Liver (tissue), 9 donors: Measurements from ENCODE around the gene SLC35F4. TPM values are rescaled to one million over a fixed set of nuclear protein-coding genes. Genes with fewer than 3 reads are reported as not detected.

Experiments used
- DNase-seq: peaks from one replicate; pipeline ENCODE4 v3.0.0-alpha.2; 2017; ENCODE audit warnings: low spot score
- H3K27ac ChIP-seq, 2 donors: one replicate each; pipeline ENCODE4 v1.7.0; 2013; ENCODE audit warnings: inconsistent platforms in 2 of 2, low read length in 2 of 2, control low read depth in 1 of 2, low read depth in 1 of 2, mild to moderate bottlenecking in 1 of 2
- H3K27me3 ChIP-seq, 4 donors: one replicate each; pipeline versions ENCODE4 v1.6.1 to v1.7.0; 2013; ENCODE audit warnings: low read length in 3 of 4, inconsistent platforms in 1 of 4, mild to moderate bottlenecking in 1 of 4, moderate library complexity in 1 of 4; ENCODE audit not compliant: control insufficient read depth in 4 of 4, insufficient read depth in 4 of 4
- H3K36me3 ChIP-seq, 4 donors: one replicate each; pipeline versions ENCODE4 v1.6.1 to v1.7.0; 2013; ENCODE audit warnings: low read length in 3 of 4, mild to moderate bottlenecking in 3 of 4, low read depth in 1 of 4, moderate library complexity in 1 of 4; ENCODE audit not compliant: control insufficient read depth in 4 of 4, insufficient read depth in 3 of 4
- H3K4me1 ChIP-seq, 4 donors: one replicate each; pipeline versions ENCODE4 v1.6.1 to v1.7.0; 2013; ENCODE audit warnings: low read length in 3 of 4, mild to moderate bottlenecking in 3 of 4, moderate library complexity in 1 of 4; ENCODE audit not compliant: control insufficient read depth in 4 of 4, insufficient read depth in 4 of 4
- H3K4me3 ChIP-seq, 3 donors: one replicate each; pipeline versions ENCODE4 v1.6.1 to v1.7.0; 2013; ENCODE audit warnings: low read length in 3 of 3, control low read depth in 1 of 3, low read depth in 1 of 3, mild to moderate bottlenecking in 1 of 3
- H3K9ac ChIP-seq, 2 donors: one replicate each; pipeline ENCODE4 v1.7.0; 2013; ENCODE audit warnings: low read length in 2 of 2, mild to moderate bottlenecking in 2 of 2, moderate library complexity in 2 of 2, control low read depth in 1 of 2, low read depth in 1 of 2
- H3K9me3 ChIP-seq, 4 donors: one replicate each; pipeline versions ENCODE4 v1.6.1 to v1.7.0; 2013; ENCODE audit warnings: low read length in 3 of 4; ENCODE audit not compliant: control insufficient read depth in 4 of 4
- EGR1 ChIP-seq, 2 donors: IDR thresholded peaks; 2 replicates each; pipeline ENCODE4 v1.6.1; 2016 to 2018; ENCODE audit warnings: antibody characterized with exemption in 2 of 2, low read depth in 2 of 2
- FOXA1 ChIP-seq: IDR thresholded peaks from 2 replicates; pipeline ENCODE4 v1.6.1; 2016; ENCODE audit warnings: antibody characterized with exemption
- FOXA2 ChIP-seq: IDR thresholded peaks from 2 replicates; pipeline ENCODE4 v1.6.1; 2016; ENCODE audit warnings: antibody characterized with exemption
- GABPA ChIP-seq, 2 donors: IDR thresholded peaks in 1 of 2; conservative IDR thresholded peaks in 1 of 2; 2 replicates each; pipeline ENCODE4 v1.6.1; 2016; ENCODE audit warnings: antibody characterized with exemption in 2 of 2, mild to moderate bottlenecking in 1 of 2, moderate library complexity in 1 of 2
- HNF4A ChIP-seq, 2 donors: conservative IDR thresholded peaks; 2 replicates each; pipeline ENCODE4 v1.6.1; 2016; ENCODE audit warnings: antibody characterized with exemption in 2 of 2, mild to moderate bottlenecking in 2 of 2
- JUND ChIP-seq, 2 donors: IDR thresholded peaks; 2 replicates each; pipeline ENCODE4 v1.6.1; 2016; ENCODE audit warnings: antibody characterized with exemption in 2 of 2
- NR2F2 ChIP-seq: IDR thresholded peaks from 2 replicates; pipeline ENCODE4 v1.6.1; 2016; ENCODE audit warnings: antibody characterized with exemption
- RAD21 ChIP-seq, 2 donors: IDR thresholded peaks; 2 replicates each; pipeline ENCODE4 v1.6.1; 2016; ENCODE audit warnings: antibody characterized with exemption in 2 of 2, mild to moderate bottlenecking in 2 of 2
- RXRA ChIP-seq, 2 donors: IDR thresholded peaks; 2 replicates each; pipeline ENCODE4 v1.6.1; 2017 to 2018; ENCODE audit warnings: antibody characterized with exemption in 2 of 2, mild to moderate bottlenecking in 1 of 2
- SP1 ChIP-seq: IDR thresholded peaks from 2 replicates; pipeline ENCODE4 v1.6.1; 2018; ENCODE audit warnings: antibody characterized with exemption, mild to moderate bottlenecking
- TAF1 ChIP-seq: conservative IDR thresholded peaks from 2 replicates; pipeline ENCODE4 v1.6.1; 2016; ENCODE audit warnings: antibody characterized with exemption, mild to moderate bottlenecking
- YY1 ChIP-seq: IDR thresholded peaks from 2 replicates; pipeline ENCODE4 v1.6.1; 2016; ENCODE audit warnings: antibody characterized with exemption, mild to moderate bottlenecking
- WGBS: extraction: QIAGEN DNeasy Blood & Tissue Kit; methylation state at CpG from one replicate; pipeline ENCODE4 v1.1.7; 2013; 5-methylcytosine and 5-hydroxymethylcytosine counted together
- polyA plus RNA-seq, 2 donors: library from polyadenylated mRNA; stranded (reverse) in 1 of 2; unstranded in 1 of 2; fragments of 200-250 nt in 1 of 2; fragments of >200 nt in 1 of 2; fragmentation: Nextera tagmentation in 1 of 2; extraction: Ambion mirVana in 1 of 2; gene quantifications; one replicate each; pipeline versions ENCODE4 v1.2.1 to v1.2.3, GENCODE V29; 2013 to 2015
- total RNA-seq, 2 donors: library from RNA; depleted of rRNA; stranded (reverse); fragments of >200 nt; gene quantifications; one replicate each; pipeline ENCODE4 v1.2.3, GENCODE V29; 2014
- TF ChIP-seq, protein P1 (sequence below): fragments of 150-350 bp; IDR thresholded peaks from 2 replicates; pipeline ENCODE4 v1.5.1; 2017; ENCODE audit warnings: improper control_type of control experiment, low read depth, low read length; ENCODE audit not compliant: missing input control
- TF ChIP-seq, protein P2 (sequence below): IDR thresholded peaks from 2 replicates; pipeline ENCODE4 v1.6.1; 2016; ENCODE audit warnings: antibody characterized with exemption, mild to moderate bottlenecking
- TF ChIP-seq, protein P3 (sequence below): IDR thresholded peaks from 2 replicates; pipeline ENCODE4 v1.6.1; 2016; ENCODE audit warnings: antibody characterized with exemption
- TF ChIP-seq, protein P4 (sequence below): IDR thresholded peaks from 2 replicates; pipeline ENCODE4 v1.6.1; 2016; ENCODE audit warnings: antibody characterized with exemption
- donor health status: healthy.
- donor health status: healthy.
- donor health status: healthy.
- donor health status: healthy.
- donor health status: healthy.

SLC35F4 gene
- total and polyA plus RNA-seq, 4 donors: not detected

DNA sequence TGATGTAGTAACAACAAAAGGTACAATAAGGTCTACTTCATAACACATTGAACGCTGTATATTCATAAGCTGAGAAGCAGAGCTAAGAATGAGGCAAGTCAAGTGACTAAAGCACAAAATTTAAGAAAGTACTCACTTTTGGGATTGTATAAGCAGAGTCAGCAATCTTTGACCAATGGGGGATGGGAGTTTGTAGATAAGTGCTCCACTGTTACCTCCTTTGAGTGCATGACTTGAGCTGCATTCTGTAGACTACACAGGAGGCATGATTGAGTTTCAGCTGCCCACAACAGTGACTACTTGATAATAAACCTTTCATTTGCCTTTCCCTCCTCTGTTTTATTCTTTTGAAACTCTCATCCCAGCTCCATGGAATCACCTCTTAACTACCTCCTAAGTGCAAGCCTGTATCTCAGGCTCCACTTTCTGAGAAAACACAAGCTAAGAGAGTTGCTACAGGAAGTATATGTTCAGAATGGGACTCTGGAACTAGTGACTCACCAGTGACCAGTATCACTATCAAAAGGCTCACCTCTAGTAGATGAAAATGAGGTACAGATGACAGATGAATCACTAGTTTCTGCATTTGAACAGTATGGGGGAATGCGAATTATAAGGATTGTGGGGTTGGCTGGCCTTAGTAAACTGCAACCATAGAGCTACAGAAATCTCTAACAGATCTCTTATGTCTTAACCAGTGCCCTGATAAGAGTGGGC is 49.2 kb downstream of the SLC35F4 start:
- H3K4me3 ChIP-seq: no peak overlapping the region
- WGBS: 71% methylated on average over 2 of the region's 2 CpGs
- no peak overlapping the region for H3K27ac ChIP-seq
- H3K9me3 ChIP-seq: no peaks in the 10 kb centered on the region
- no peaks in the 10 kb centered on the region for H3K36me3 ChIP-seq
- peaks cover 0 to 2% (median 0%) of the 10 kb centered on the region in 4 donors for H3K27me3 ChIP-seq
- H3K4me1 ChIP-seq: no peaks in the 10 kb centered on the region
- H3K9ac ChIP-seq: no peak overlapping the region
- TF ChIP-seq NR2F2 (no peak), RXRA (IDR thresholded peaks at IDR 0.05) (no peak), FOXA1 (no peak), RAD21 (IDR thresholded peaks at IDR 0.05) (no peak), SP1 (no peak), HNF4A (conservative IDR thresholded peaks at IDR 0.05) (no peak), TAF1 (no peak), JUND (IDR thresholded peaks at IDR 0.05) (no peak), GABPA (IDR thresholded peaks at IDR 0.05 in 1 of 2, conservative IDR thresholded peaks at IDR 0.05 in 1 of 2) (no peak)
- TF ChIP-seq, protein P1, sequence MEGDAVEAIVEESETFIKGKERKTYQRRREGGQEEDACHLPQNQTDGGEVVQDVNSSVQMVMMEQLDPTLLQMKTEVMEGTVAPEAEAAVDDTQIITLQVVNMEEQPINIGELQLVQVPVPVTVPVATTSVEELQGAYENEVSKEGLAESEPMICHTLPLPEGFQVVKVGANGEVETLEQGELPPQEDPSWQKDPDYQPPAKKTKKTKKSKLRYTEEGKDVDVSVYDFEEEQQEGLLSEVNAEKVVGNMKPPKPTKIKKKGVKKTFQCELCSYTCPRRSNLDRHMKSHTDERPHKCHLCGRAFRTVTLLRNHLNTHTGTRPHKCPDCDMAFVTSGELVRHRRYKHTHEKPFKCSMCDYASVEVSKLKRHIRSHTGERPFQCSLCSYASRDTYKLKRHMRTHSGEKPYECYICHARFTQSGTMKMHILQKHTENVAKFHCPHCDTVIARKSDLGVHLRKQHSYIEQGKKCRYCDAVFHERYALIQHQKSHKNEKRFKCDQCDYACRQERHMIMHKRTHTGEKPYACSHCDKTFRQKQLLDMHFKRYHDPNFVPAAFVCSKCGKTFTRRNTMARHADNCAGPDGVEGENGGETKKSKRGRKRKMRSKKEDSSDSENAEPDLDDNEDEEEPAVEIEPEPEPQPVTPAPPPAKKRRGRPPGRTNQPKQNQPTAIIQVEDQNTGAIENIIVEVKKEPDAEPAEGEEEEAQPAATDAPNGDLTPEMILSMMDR: no peak
- TF ChIP-seq, protein P2, sequence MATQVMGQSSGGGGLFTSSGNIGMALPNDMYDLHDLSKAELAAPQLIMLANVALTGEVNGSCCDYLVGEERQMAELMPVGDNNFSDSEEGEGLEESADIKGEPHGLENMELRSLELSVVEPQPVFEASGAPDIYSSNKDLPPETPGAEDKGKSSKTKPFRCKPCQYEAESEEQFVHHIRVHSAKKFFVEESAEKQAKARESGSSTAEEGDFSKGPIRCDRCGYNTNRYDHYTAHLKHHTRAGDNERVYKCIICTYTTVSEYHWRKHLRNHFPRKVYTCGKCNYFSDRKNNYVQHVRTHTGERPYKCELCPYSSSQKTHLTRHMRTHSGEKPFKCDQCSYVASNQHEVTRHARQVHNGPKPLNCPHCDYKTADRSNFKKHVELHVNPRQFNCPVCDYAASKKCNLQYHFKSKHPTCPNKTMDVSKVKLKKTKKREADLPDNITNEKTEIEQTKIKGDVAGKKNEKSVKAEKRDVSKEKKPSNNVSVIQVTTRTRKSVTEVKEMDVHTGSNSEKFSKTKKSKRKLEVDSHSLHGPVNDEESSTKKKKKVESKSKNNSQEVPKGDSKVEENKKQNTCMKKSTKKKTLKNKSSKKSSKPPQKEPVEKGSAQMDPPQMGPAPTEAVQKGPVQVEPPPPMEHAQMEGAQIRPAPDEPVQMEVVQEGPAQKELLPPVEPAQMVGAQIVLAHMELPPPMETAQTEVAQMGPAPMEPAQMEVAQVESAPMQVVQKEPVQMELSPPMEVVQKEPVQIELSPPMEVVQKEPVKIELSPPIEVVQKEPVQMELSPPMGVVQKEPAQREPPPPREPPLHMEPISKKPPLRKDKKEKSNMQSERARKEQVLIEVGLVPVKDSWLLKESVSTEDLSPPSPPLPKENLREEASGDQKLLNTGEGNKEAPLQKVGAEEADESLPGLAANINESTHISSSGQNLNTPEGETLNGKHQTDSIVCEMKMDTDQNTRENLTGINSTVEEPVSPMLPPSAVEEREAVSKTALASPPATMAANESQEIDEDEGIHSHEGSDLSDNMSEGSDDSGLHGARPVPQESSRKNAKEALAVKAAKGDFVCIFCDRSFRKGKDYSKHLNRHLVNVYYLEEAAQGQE: no peak
- TF ChIP-seq, protein P3, sequence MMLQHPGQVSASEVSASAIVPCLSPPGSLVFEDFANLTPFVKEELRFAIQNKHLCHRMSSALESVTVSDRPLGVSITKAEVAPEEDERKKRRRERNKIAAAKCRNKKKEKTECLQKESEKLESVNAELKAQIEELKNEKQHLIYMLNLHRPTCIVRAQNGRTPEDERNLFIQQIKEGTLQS: no peak
- no peak for DNase-seq

DNA sequence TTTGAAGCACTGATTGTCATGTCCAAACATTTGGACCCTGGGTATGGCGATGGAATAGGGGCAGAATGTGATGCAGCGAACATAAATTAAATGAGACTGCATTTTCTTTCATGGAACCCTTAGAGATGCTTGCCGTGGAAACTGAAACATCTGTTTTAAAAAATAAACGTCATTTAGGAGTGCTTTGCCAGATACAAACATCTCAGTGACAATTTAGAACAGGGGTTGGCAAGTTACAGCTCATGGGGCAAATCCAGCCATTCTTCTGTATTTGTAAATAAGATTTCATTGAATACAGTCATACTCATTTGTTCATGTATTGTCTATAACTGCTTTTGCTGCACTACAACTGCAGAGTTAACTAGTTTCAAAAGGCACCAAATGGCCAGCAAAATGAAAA is 51.2 kb downstream of the SLC35F4 start:
- Histone ChIP-seq H3K4me3 (no peak overlapping the region), H3K4me1 (no peaks in the 10 kb centered on the region), H3K27ac (no peak overlapping the region), H3K36me3 (no peaks in the 10 kb centered on the region), H3K9me3 (no peaks in the 10 kb centered on the region), H3K27me3 (peaks cover 0 to 2% (median 0%) of the 10 kb centered on the region in 4 donors), H3K9ac (no peak overlapping the region)
- 75% methylated on average over 4 of the region's 4 CpGs for WGBS
- TF ChIP-seq EGR1 (IDR thresholded peaks at IDR 0.05; ENCODE audit: low read depth in 2 of 2) (no peak), GABPA (IDR thresholded peaks at IDR 0.05 in 1 of 2, conservative IDR thresholded peaks at IDR 0.05 in 1 of 2) (no peak), TAF1 (no peak), FOXA1 (no peak), RXRA (IDR thresholded peaks at IDR 0.05) (no peak), YY1 (no peak), FOXA2 (no peak)
- TF ChIP-seq, protein P4, sequence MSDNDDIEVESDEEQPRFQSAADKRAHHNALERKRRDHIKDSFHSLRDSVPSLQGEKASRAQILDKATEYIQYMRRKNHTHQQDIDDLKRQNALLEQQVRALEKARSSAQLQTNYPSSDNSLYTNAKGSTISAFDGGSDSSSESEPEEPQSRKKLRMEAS: no peak
- TF ChIP-seq, protein P2: no peak
- DNase-seq: no peak
